Colon (tissue), 2 donors: ENCODE data around the gene ARHGAP28.
"Not testable (repeated sequence)": the region's sequence is repeated elsewhere in the genome, so short reads cannot be mapped to it uniquely, and the experiment has no call there.

Source experiments
- FAIRE-seq: peaks from 2 replicates; lab custom pipeline; 2012; peaks lifted over from hg19 to GRCh38; lab: Jason Lieb, UNC
- donor health status: control.
- donor health status: control.

Gene ARHGAP28

GRCh38 chr18:6820314-6820713 lies 90.8 kb downstream of the ARHGAP28 start:
- no peak for FAIRE-seq

- FAIRE-seq = no peak
Measured at GRCh38 chr18:6821356-6821755, 91.8 kb downstream of the ARHGAP28 start.

GRCh38 chr18:6827161-6827560 lies 97.6 kb downstream of the ARHGAP28 start:
- FAIRE-seq = not testable (repeated sequence)

- FAIRE-seq = not testable (repeated sequence)
Measured at GRCh38 chr18:6827566-6827965, 98.0 kb downstream of the ARHGAP28 start.

GRCh38 chr18:6830916-6831315 lies 101.4 kb downstream of the ARHGAP28 start:
- FAIRE-seq = no peak

- no peak for FAIRE-seq
Measured at GRCh38 chr18:6835345-6835744, 105.8 kb downstream of the ARHGAP28 start.

- no peak for FAIRE-seq
Measured at GRCh38 chr18:6836331-6836730, 106.8 kb downstream of the ARHGAP28 start.

- no peak for FAIRE-seq
Measured at GRCh38 chr18:6837904-6838303, 108.4 kb downstream of the ARHGAP28 start.

GRCh38 chr18:6842081-6842480 lies 112.6 kb downstream of the ARHGAP28 start:
- no peak for FAIRE-seq

- no peak for FAIRE-seq
Measured at GRCh38 chr18:6843308-6843707, 113.8 kb downstream of the ARHGAP28 start.

GRCh38 chr18:6845521-6845920 lies 116.0 kb downstream of the ARHGAP28 start:
- not testable (repeated sequence) for FAIRE-seq

GRCh38 chr18:6850396-6850795 lies 120.9 kb downstream of the ARHGAP28 start:
- FAIRE-seq = no peak

GRCh38 chr18:6851480-6851879 lies 122.0 kb downstream of the ARHGAP28 start:
- FAIRE-seq = no peak

GRCh38 chr18:6854811-6855210 lies 125.3 kb downstream of the ARHGAP28 start:
- FAIRE-seq = no peak

- FAIRE-seq = no peak
Measured at GRCh38 chr18:6855767-6856166, 126.3 kb downstream of the ARHGAP28 start.

GRCh38 chr18:6857300-6857699 lies 127.8 kb downstream of the ARHGAP28 start:
- FAIRE-seq = no peak

GRCh38 chr18:6859676-6860422 lies 130.3 kb downstream of the ARHGAP28 start:
- no peak for FAIRE-seq

GRCh38 chr18:6860804-6861448 lies 131.4 kb downstream of the ARHGAP28 start:
- no peak for FAIRE-seq

- no peak for FAIRE-seq
Measured at GRCh38 chr18:6865251-6865650, 135.7 kb downstream of the ARHGAP28 start.

GRCh38 chr18:6866552-6867085 lies 137.1 kb downstream of the ARHGAP28 start:
- FAIRE-seq = no peak

- FAIRE-seq = no peak
Measured at GRCh38 chr18:6868033-6868432, 138.5 kb downstream of the ARHGAP28 start.

- no peak for FAIRE-seq
Measured at GRCh38 chr18:6871566-6871965, 142.1 kb downstream of the ARHGAP28 start.

GRCh38 chr18:6873040-6873751 lies 143.7 kb downstream of the ARHGAP28 start:
- no peak for FAIRE-seq
